K562 (cell line): ENCODE results near the gene RASIP1. TPM values are rescaled to one million over a fixed set of nuclear protein-coding genes. Genes with fewer than 3 reads are reported as not detected.
A peak's percentile ranks its signal among the peaks of the same experiment; 100 is the strongest.

Source experiments
- GABPA ChIP-seq: fragments of 200-800 bp; sonication (Bioruptor generic); conservative IDR thresholded peaks from 2 replicates; pipeline ENCODE4 v1.6.1; 2016; ENCODE audit warnings: low read depth, missing genetic modification characterization, missing compliant biosample characterization
- HDAC6 ChIP-seq: IDR thresholded peaks from 2 replicates; pipeline ENCODE4 v1.6.1; 2012; ENCODE audit warnings: low read depth, mild to moderate bottlenecking, control low read depth, inconsistent platforms, low read length, moderate library complexity
- KLF10 ChIP-seq: fragments of 250-450 bp; sonication (Bioruptor Pico); IDR thresholded peaks from 2 replicates; pipeline ENCODE4 v1.6.1; 2021; ENCODE audit warnings: matching md5 sums
- NR2C2 ChIP-seq, 2 experiments: fragments of 200-800 bp in 1 of 2; sonication (Bioruptor generic) in 1 of 2; sonication (generic) in 1 of 2; formaldehyde crosslinking in 1 of 2; IDR thresholded peaks; 2 replicates each; pipeline versions ENCODE4 v1.6.1 to v1.8.0; 2016 to 2022; ENCODE audit warnings: mild to moderate bottlenecking in 1 of 2, missing compliant biosample characterization in 1 of 2, missing genetic modification characterization in 1 of 2, missing genetic modification reagents in 1 of 2
- OTX1 ChIP-seq: fragments of 450-650 bp; formaldehyde crosslinking; IDR thresholded peaks from 2 replicates; pipeline ENCODE4 v1.4.0; 2022; ENCODE audit warnings: mild to moderate bottlenecking
- PCBP1 ChIP-seq: fragments of 200-400 bp; formaldehyde crosslinking; IDR thresholded peaks from 2 replicates; pipeline ENCODE4 v1.6.1; 2018; ENCODE audit warnings: mild to moderate bottlenecking, low read depth, low read length; ENCODE audit not compliant: poor library complexity, severe bottlenecking
- RCOR1 ChIP-seq, 2 experiments: IDR thresholded peaks; 2 replicates each; pipeline ENCODE4 v1.6.1; 2012; ENCODE audit warnings: low read depth in 2 of 2, low read length in 2 of 2, borderline replicate concordance in 1 of 2, improper control_type of control experiment in 1 of 2
- SMARCA4 ChIP-seq: fragments of 450-650 bp; IDR thresholded peaks from 2 replicates; pipeline ENCODE4 v1.6.1; 2016
- TAF15 ChIP-seq: fragments of 200-400 bp; formaldehyde crosslinking; IDR thresholded peaks from 2 replicates; pipeline ENCODE4 v1.6.1; 2017; ENCODE audit warnings: mild to moderate bottlenecking, low read depth, low read length, moderate library complexity
- ZFX ChIP-seq: sonication (generic); formaldehyde crosslinking; IDR thresholded peaks from 2 replicates; pipeline ENCODE4 v1.8.0; 2022; ENCODE audit warnings: mild to moderate bottlenecking, missing genetic modification reagents, moderate library complexity
- ZNF121 ChIP-seq: sonication (generic); formaldehyde crosslinking; conservative IDR thresholded peaks from 2 replicates; pipeline ENCODE4 v1.8.0; 2022; ENCODE audit warnings: missing genetic modification reagents
- ZNF277 ChIP-seq: fragments of 250-450 bp; sonication (Bioruptor Pico); IDR thresholded peaks from 2 replicates; pipeline ENCODE4 v1.8.0; 2022; ENCODE audit warnings: inconsistent platforms, mild to moderate bottlenecking, moderate library complexity, borderline replicate concordance
- ZNF384 ChIP-seq: IDR thresholded peaks from 2 replicates; pipeline ENCODE4 v1.6.1; 2012; ENCODE audit warnings: low read depth, low read length, improper control_type of control experiment
- ZNF398 ChIP-seq: fragments of 250-450 bp; sonication (Bioruptor Pico); IDR thresholded peaks from 2 replicates; pipeline ENCODE4 v1.8.0; 2021; ENCODE audit warnings: moderate library complexity, mild to moderate bottlenecking, inconsistent platforms
- ZNF696 ChIP-seq: fragments of 250-450 bp; sonication (Bioruptor Pico); conservative IDR thresholded peaks from 2 replicates; pipeline ENCODE4 v1.4.0; 2020; ENCODE audit warnings: mild to moderate bottlenecking, moderate library complexity
- polyA plus RNA-seq, 8 experiments: library from polyadenylated mRNA; depleted of rRNA in 4 of 8; stranded (reverse) in 5 of 8; unstranded in 3 of 8; fragments of >200 nt; fragmentation: Nextera tagmentation in 2 of 8; fragmentation: Illumina TruSeq in 1 of 8; extraction: Ambion mirVana in 2 of 8; extraction: Trizol in 1 of 8; gene quantifications; 2 replicates each; pipeline versions ENCODE4 v1.2.1 to v1.2.3, GENCODE V29; 2011 to 2014; ENCODE audit warnings: inconsistent platforms in 1 of 8, missing spikeins in 1 of 8
- total RNA-seq, 7 experiments: library from RNA; depleted of rRNA in 6 of 7; stranded (reverse); fragments of >200 nt in 6 of 7; fragmentation: Illumina TruSeq in 2 of 7; extraction: Trizol in 2 of 7; gene quantifications; 2 replicates each; pipeline versions ENCODE4 v1.2.1 to v1.2.3, GENCODE V29; 2011 to 2021; ENCODE audit warnings: low replicate concordance in 1 of 7
- TF ChIP-seq, protein P1 (sequence below): fragments of 450-650 bp; IDR thresholded peaks from 2 replicates; pipeline ENCODE4 v1.6.1; 2017; ENCODE audit warnings: antibody characterized with exemption, mild to moderate bottlenecking
- TF ChIP-seq, protein P2 (sequence below), 2 experiments: fragments of 450-650 bp; conservative IDR thresholded peaks; 2 replicates each; pipeline ENCODE4 v1.6.1; 2017; ENCODE audit warnings: mild to moderate bottlenecking in 2 of 2, moderate library complexity in 2 of 2

Gene RASIP1
- total and polyA plus RNA-seq, 9 of the 15 experiments (the other 6 are each of a cell fraction or from before 2014, with no cell fraction given), result 0.20 to 4.7 (median 1.5) TPM

DNA sequence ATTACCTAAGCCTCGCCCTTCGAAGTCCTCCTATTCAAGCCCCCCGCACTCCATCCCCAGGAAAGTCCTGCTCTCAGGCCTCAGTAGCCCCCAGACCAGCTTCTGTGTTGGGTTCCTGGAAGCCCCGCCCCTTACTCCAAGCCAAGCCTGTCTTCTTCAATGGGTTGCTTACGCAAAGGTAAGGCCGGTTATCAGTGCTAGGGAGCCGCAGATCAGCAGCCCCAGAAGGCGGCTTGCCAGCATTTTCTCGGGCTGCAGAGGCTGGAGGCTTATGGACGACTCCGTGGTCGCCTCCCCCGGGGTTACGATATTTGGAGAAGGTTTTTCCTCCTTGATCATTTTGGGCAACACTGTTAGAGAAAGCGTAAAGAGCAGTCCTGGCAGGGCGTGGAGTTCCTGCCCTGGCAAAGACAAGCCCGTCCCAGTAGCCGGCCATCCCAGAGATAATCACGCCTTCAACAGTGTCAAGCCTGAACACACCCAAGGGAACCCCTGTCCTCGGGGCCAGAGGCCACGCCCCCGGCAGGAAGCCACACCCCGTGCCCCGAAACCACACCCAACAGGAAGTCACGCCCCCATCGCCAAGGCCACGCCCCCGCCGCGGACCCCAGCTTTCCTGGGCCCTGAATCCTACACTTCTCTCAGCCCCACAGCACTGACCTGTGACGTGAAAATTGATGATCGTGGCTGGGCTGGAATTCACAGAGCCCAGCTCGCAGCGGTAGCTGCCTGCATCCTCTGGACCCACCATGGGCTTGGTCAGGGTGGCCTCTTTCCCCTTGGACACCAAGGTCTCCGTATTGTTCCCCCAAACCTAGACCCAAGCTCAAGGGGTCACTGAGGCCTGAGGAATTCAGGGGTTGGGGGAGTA lies 954 bp upstream of the RASIP1 start (continued):
- TF ChIP-seq OTX1 (peak; percentile 64; the same call in 1 of the 2 replicates), ZNF696 (CRISPR knock-in tag) (no peak), ZNF121 (no peak), TAF15 (no peak), NR2C2 (CRISPR knock-in tag; IDR thresholded peaks at IDR 0.05) (no peak), NR2C2 (tag; IDR thresholded peaks at IDR 0.05) (peak; percentile 51; the same call in 1 of the 2 replicates), HDAC6 (no peak), KLF10 (CRISPR knock-in tag) (no peak), SMARCA4 (peak; percentile 48), ZNF277 (CRISPR knock-in tag) (no peak), ZNF398 (CRISPR knock-in tag) (no peak), PCBP1 (no peak), GABPA (tag) (peak; percentile 64; the same call in 1 of the 2 replicates), RCOR1 (IDR thresholded peaks at IDR 0.05; ENCODE audit: borderline replicate concordance in 1 of 2, low read depth in 2 of 2, low read length in 2 of 2) (0 out of 4 replicates have a peak, but pooled peaks of 1 of the 2 experiments have one; percentile 10), ZNF384 (no peak), ZFX (CRISPR knock-in tag) (peak; percentile 66; the same call in 1 of the 2 replicates)
- TF ChIP-seq, protein P1, sequence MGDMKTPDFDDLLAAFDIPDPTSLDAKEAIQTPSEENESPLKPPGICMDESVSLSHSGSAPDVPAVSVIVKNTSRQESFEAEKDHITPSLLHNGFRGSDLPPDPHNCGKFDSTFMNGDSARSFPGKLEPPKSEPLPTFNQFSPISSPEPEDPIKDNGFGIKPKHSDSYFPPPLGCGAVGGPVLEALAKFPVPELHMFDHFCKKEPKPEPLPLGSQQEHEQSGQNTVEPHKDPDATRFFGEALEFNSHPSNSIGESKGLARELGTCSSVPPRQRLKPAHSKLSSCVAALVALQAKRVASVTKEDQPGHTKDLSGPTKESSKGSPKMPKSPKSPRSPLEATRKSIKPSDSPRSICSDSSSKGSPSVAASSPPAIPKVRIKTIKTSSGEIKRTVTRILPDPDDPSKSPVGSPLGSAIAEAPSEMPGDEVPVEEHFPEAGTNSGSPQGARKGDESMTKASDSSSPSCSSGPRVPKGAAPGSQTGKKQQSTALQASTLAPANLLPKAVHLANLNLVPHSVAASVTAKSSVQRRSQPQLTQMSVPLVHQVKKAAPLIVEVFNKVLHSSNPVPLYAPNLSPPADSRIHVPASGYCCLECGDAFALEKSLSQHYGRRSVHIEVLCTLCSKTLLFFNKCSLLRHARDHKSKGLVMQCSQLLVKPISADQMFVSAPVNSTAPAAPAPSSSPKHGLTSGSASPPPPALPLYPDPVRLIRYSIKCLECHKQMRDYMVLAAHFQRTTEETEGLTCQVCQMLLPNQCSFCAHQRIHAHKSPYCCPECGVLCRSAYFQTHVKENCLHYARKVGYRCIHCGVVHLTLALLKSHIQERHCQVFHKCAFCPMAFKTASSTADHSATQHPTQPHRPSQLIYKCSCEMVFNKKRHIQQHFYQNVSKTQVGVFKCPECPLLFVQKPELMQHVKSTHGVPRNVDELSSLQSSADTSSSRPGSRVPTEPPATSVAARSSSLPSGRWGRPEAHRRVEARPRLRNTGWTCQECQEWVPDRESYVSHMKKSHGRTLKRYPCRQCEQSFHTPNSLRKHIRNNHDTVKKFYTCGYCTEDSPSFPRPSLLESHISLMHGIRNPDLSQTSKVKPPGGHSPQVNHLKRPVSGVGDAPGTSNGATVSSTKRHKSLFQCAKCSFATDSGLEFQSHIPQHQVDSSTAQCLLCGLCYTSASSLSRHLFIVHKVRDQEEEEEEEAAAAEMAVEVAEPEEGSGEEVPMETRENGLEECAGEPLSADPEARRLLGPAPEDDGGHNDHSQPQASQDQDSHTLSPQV, result peak; percentile 26; the same call in 1 of the 2 replicates
- TF ChIP-seq, protein P2, sequence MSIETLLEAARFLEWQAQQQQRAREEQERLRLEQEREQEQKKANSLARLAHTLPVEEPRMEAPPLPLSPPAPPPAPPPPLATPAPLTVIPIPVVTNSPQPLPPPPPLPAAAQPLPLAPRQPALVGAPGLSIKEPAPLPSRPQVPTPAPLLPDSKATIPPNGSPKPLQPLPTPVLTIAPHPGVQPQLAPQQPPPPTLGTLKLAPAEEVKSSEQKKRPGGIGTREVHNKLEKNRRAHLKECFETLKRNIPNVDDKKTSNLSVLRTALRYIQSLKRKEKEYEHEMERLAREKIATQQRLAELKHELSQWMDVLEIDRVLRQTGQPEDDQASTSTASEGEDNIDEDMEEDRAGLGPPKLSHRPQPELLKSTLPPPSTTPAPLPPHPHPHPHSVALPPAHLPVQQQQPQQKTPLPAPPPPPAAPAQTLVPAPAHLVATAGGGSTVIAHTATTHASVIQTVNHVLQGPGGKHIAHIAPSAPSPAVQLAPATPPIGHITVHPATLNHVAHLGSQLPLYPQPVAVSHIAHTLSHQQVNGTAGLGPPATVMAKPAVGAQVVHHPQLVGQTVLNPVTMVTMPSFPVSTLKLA (conservative IDR thresholded peaks at IDR 0.05), result peak; percentile 43 to 78; a peak in 3 of 4 replicates
